ENCODE results near the gene CDK10.
"Not testable (repeated sequence)": the region's sequence is repeated elsewhere in the genome, so short reads cannot be mapped to it uniquely, and the experiment has no call there.

CDK10 gene

DNA sequence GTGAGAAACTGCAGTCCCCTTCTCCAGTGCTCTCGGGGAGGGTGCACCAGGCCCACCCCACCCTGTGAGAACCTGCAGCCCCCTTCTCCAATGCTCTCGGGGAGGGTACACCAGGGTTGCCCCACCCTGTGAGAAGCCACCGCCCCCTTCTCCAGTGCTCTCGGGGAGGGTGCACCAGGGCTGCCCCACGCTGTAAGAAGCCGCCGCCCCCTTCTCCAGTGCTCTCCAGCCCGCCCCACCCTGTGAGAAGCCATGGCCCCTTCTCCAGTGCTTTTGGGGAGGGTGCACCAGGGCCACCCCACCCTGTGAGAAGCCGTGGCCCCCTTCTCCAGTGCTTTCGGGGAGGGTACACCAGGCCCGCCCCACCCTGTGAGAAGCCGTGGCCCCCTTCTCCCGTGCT lies 16.7 kb upstream of the CDK10 start:
- no peak for DNase-seq

- no peak for DNase-seq
Measured at GRCh38 chr16:89670496-89671431, 15.7 kb upstream of the CDK10 start.

GRCh38 chr16:89671565-89671964 lies 14.9 kb upstream of the CDK10 start:
- DNase-seq = not testable (repeated sequence)

GRCh38 chr16:89672177-89672941 lies 14.1 kb upstream of the CDK10 start:
- DNase-seq = no peak

GRCh38 chr16:89678258-89678657 lies 8.2 kb upstream of the CDK10 start:
- no peak for DNase-seq

- DNase-seq = no peak
Measured at GRCh38 chr16:89685916-89686315, 573 bp upstream of the CDK10 start.

- no peak for DNase-seq
Measured at GRCh38 chr16:89687092-89687940, 827 bp downstream of the CDK10 start.

GRCh38 chr16:89688395-89688794 lies 1.9 kb downstream of the CDK10 start:
- no peak for DNase-seq

DNA sequence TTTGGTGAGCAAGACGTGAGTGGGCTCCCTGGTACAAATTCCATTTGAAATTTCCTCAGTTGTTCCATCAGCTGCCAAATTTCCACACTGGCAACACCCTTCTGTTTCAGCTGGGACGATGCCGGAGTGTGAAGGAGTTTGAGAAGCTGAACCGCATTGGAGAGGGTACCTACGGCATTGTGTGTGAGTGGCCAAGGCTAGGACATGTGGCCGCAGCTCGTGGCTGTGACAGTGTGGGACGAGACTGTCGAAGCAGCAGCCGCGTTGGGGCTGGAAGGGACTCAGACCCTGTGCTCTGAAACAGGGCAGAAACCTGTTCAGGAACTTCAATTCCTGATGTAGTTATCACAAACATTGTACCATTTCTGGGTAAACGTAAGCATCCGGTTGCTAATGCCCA lies 2.7 kb downstream of the CDK10 start:
- no peak for DNase-seq

DNA sequence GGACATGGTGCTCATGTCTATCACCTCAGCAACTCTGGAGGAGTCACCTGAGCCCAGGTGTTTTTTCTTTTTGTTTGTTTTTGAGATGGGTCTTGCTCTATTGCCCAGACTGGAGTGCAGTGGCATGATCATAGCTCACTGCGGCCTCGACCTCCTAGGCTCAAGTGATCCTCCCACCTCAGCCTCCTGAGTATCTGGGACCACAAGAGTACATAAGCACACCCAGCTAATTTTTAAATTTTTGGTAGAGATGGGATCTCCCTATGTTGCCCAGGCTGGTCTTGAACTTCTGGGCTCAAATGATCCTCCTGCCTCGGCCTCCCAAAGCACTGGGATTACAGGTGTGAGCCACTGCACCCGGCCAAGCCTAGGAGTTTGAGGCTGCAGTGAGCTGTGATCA lies 3.1 kb downstream of the CDK10 start:
- DNase-seq = not testable (repeated sequence)

- DNase-seq = no peak
Measured at GRCh38 chr16:89690392-89690901, 4.0 kb downstream of the CDK10 start.

DNA sequence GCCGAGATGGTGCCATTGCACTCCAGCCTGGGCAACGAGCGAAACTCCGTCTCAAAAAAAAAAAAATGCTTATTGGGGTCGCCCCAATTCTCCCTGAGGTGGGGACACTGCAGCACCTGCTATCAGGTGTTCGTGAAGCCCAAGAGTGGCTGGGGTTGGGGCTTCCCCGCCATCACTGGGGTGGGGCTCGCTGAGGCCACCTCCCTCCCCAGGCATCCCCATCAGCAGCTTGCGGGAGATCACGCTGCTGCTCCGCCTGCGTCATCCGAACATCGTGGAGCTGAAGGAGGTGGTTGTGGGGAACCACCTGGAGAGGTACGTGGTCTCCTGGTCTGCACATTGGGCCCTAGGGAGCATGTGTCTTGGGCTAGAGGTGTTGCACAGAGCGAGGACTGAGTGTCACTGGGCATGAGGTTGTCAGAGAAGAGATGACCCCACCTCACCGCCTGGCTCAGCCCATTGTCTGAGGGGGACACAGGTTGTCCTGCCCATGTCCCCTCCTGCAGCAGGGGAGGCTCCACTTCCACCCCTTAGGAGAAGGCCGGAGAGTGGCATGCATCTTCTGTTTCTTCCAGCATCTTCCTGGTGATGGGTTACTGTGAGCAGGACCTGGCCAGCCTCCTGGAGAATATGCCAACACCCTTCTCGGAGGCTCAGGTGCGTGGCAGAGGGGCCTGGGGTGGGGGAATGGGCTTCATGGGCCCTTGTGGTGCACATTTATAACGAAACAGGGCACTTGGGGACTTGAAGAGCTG lies 4.9 kb downstream of the CDK10 start:
- no peak for DNase-seq

DNA sequence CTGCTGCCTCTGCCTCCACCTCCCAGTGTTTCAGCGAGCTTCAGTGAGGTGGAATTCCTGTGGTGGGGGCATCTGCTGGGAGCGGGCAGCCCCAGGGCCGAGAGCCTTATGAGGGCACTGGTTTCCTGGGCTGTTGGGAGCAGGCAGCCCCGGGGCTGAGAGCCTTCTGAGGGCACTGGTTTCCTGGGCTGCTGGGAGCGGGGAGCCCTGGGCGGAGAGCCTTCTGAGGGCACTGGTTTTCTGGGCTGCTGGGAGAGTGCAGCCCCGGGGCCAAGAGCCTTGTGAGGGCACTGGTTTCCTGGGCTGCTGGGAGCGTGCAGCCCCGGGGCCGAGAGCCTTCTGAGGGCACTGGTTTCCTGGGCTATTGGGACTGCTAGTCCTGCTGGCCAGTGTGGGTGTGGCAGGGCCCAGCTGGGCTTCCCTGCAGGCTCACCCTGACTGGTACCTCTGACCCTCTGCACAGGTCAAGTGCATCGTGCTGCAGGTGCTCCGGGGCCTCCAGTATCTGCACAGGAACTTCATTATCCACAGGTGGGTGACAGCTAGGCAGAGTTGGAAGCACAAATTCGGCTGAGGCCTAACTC lies 5.6 kb downstream of the CDK10 start:
- no peak for DNase-seq

GRCh38 chr16:89693289-89693731 lies 6.8 kb downstream of the CDK10 start:
- no peak for DNase-seq

- no peak for DNase-seq
Measured at GRCh38 chr16:89693931-89694783, 7.7 kb downstream of the CDK10 start.

DNA sequence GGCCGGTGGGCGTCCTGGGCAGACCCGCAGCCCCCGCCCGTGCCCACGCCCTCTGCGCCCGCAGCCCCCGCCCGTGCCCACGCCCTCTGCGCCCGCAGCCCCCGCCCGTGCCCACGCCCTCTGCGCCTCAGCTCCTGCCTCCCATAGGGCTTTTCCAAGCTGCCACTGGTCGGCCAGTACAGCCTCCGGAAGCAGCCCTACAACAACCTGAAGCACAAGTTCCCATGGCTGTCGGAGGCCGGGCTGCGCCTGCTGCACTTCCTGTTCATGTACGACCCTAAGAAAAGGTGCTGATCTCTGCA lies 8.2 kb downstream of the CDK10 start:
- DNase-seq = not testable (repeated sequence)

DNA sequence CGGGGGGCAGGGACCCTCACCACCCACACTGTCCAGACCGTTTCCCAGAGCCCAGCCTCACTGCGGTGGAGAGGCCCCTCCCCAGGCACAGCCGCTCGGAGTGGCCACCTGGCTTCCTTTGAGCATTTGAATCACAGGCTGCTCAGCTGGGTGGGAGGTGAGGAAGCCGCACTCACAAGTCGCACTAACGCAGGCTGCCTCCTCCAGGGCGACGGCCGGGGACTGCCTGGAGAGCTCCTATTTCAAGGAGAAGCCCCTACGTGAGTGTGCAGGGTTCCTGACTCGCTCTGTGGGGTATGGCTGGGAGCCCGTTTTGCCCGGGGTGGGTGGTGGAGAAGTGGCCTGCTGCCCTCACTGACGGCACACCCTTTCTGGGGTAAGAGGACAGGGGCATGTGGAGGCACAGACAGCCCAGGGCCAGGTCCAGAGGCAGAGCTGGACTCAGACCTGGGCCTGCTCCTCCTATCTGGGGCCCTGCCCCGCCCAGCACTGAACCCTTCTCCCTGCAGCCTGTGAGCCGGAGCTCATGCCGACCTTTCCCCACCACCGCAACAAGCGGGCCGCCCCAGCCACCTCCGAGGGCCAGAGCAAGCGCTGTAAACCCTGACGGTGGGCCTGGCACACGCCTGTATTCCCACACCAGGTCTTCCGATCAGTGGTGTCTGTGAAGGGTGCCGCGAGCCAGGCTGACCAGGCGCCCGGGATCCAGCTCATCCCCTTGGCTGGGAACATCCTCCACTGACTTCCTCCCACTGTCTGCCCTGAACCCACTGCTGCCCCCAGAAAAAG lies 8.8 kb downstream of the CDK10 start:
- no peak for DNase-seq

DNA sequence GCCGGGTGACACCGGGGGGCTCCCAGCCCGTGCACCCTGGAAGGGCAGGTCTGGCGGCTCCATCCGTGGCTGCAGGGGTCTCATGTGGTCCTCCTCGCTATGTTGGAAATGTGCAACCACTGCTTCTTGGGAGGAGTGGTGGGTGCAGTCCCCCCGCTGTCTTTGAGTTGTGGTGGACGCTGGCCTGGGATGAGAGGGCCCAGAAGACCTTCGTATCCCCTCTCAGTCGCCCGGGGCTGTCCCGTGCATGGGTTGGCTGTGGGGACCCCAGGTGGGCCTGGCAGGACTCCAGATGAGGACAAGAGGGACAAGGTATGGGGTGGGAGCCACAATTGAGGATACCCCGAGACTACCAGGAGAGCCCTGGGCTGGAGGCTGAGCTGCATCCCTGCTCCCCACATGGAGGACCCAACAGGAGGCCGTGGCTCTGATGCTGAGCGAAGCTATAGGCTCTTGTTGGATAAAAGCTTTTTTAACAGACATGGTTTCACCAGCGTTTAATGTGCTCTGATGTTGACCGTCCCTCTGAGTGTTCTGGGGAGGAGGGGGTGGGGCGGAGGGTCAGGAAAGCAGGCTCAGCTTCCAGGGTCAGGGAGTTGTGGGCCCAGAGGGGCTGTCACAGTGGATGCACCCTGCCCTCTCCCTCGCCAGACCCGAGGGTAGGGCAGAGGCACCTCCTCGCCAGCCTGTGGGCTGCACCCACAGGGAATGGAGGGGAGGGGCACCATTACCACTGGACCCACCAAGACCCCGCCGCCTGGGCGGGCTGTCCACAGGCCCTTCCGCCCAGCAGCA lies 9.6 kb downstream of the CDK10 start:
- no peak for DNase-seq

DNA sequence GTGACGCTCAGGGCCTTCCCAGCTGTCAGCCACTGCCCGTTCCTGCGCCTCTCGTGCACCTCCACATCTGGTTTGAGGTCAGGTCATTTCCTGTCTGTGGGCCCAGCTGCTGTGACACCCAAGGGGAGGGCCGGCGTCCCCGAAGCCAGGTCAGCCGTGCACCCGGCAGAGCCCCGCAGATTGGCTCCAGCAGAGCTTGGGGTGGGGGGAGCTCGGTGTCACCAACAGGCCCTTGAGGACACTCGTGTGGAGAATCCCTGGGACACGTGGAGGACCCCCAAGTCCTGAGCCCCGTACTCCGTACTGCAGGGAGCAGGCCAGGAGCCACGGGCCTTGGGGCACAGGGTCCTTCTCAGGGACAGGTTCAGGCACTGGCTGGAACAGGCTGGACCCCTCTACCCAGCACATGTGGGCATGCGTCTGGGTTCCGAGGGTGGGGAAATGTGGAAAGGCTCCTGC lies 10.2 kb downstream of the CDK10 start:
- DNase-seq = no peak

Data from activated effector memory CD4-positive, alpha-beta T cell treated with Interleukin-2 at 50 U/mL for 16 hours (primary cell).